H1 (cell line): ENCODE results near the gene STK33. TPM values are rescaled to one million over a fixed set of nuclear protein-coding genes. Genes with fewer than 3 reads are reported as not detected.

Experiments used
- CTCF ChIA-PET: fragments of 300-600 bp; sonication (Branson Sonifier 250); formaldehyde crosslinking; loops from one replicate; lab custom pipeline; 2021; ENCODE audit not compliant: partially characterized antibody; lab: Charles Lee
- POLR2A ChIA-PET: fragments of 300-600 bp; sonication (Branson Sonifier 250); formaldehyde crosslinking; loops from one replicate; lab custom pipeline; 2021; ENCODE audit warnings: inconsistent platforms; ENCODE audit not compliant: partially characterized antibody; lab: Charles Lee
- DNase-seq, 2 experiments: peaks; one replicate each; pipeline versions ENCODE4 v3.0.0 to v3.0.0-alpha.2; 2010 to 2022; ENCODE audit warnings: low spot score in 2 of 2, low read depth in 1 of 2, mixed read lengths in 1 of 2
- FAIRE-seq: peaks from 2 replicates; lab custom pipeline; 2011; peaks lifted over from hg19 to GRCh38; lab: Jason Lieb, UNC
- H2AFZ ChIP-seq: 2 replicates; pipeline ENCODE4 v1.8.1; 2012; ENCODE audit warnings: low read length, inconsistent platforms
- H2AK5ac ChIP-seq: 2 replicates; pipeline ENCODE4 v1.6.1; 2013; ENCODE audit warnings: low read depth, low read length
- H2BK120ac ChIP-seq: replicated peaks from 2 replicates; pipeline ENCODE3; 2013; ENCODE audit warnings: low read depth, low read length, inconsistent platforms
- H2BK12ac ChIP-seq: 2 replicates; pipeline ENCODE4 v1.6.1; 2013; ENCODE audit warnings: low read depth, low read length
- H2BK15ac ChIP-seq: 2 replicates; pipeline ENCODE4 v1.6.1; 2013; ENCODE audit warnings: low read length
- H2BK20ac ChIP-seq: 2 replicates; pipeline ENCODE4 v1.6.1; 2013; ENCODE audit warnings: low read length
- H2BK5ac ChIP-seq: 2 replicates; pipeline ENCODE4 v1.6.1; 2013; ENCODE audit warnings: low read depth, low read length
- H3K14ac ChIP-seq: 2 replicates; pipeline ENCODE4 v1.6.1; 2013; ENCODE audit warnings: inconsistent platforms; ENCODE audit not compliant: insufficient read length
- H3K18ac ChIP-seq: 2 replicates; pipeline ENCODE4 v1.6.1; 2013; ENCODE audit warnings: low read length; ENCODE audit errors: extremely low read depth
- H3K23ac ChIP-seq: 2 replicates; pipeline ENCODE4 v1.6.1; 2013; ENCODE audit warnings: inconsistent platforms; ENCODE audit not compliant: insufficient read length
- H3K23me2 ChIP-seq: 2 replicates; pipeline ENCODE4 v1.6.1; 2013; ENCODE audit warnings: low read depth, low read length
- H3K27ac ChIP-seq: 2 replicates; pipeline ENCODE4 v1.6.1; 2011; ENCODE audit warnings: low read depth, low read length, inconsistent platforms
- H3K27me3 ChIP-seq, 4 experiments: replicated peaks in 1 of 4; 1 replicate in 1 of 4; 2 replicates in 3 of 4; pipeline versions ENCODE4 v1.6.1 to v1.8.1; 2011 to 2013; ENCODE audit warnings: low read length in 3 of 4, mild to moderate bottlenecking in 3 of 4, inconsistent platforms in 2 of 4, mixed read lengths in 2 of 4, moderate library complexity in 1 of 4; ENCODE audit not compliant: control insufficient read depth in 3 of 4, insufficient read depth in 3 of 4; ENCODE audit errors: extremely low read depth in 1 of 4
- H3K36me3 ChIP-seq, 4 experiments: 2 replicates each; pipeline versions ENCODE4 v1.6.1 to v1.8.1; 2011 to 2013; ENCODE audit warnings: mild to moderate bottlenecking in 4 of 4, low read length in 3 of 4, moderate library complexity in 2 of 4, control low read depth in 1 of 4, inconsistent platforms in 1 of 4; ENCODE audit not compliant: insufficient read depth in 4 of 4, control insufficient read depth in 2 of 4
- H3K4ac ChIP-seq: replicated peaks from 2 replicates; pipeline ENCODE3; 2013; ENCODE audit warnings: low read length, low read depth, mixed read lengths, inconsistent platforms; ENCODE audit not compliant: insufficient read length
- H3K4me1 ChIP-seq, 4 experiments: replicated peaks in 1 of 4; 1 replicate in 1 of 4; 2 replicates in 3 of 4; pipeline versions ENCODE4 v1.6.1 to v1.8.1; 2011 to 2013; ENCODE audit warnings: low read length in 3 of 4, inconsistent platforms in 2 of 4, mixed read lengths in 1 of 4; ENCODE audit not compliant: insufficient read depth in 4 of 4, control insufficient read depth in 3 of 4
- H3K4me2 ChIP-seq, 2 experiments: 2 replicates each; pipeline versions ENCODE4 v1.6.1 to v1.8.1; 2011 to 2013; ENCODE audit warnings: low read depth in 2 of 2, low read length in 2 of 2, control low read depth in 1 of 2, inconsistent platforms in 1 of 2, mild to moderate bottlenecking in 1 of 2; ENCODE audit not compliant: insufficient read depth in 1 of 2
- H3K4me3 ChIP-seq, 4 experiments: fragments of 200-600, 300-600 bp in 1 of 4; sonication (generic), shearing (Covaris generic), sonication (Bioruptor Twin) in 1 of 4; 2 replicates each; pipeline versions ENCODE4 v1.5.1 to v1.8.1; 2011 to 2016; ENCODE audit warnings: low read length in 4 of 4, low read depth in 3 of 4, control low read depth in 2 of 4, inconsistent platforms in 2 of 4, mild to moderate bottlenecking in 2 of 4, mixed read lengths in 1 of 4, moderate library complexity in 1 of 4; ENCODE audit not compliant: insufficient read depth in 2 of 4; ENCODE audit errors: extremely low read depth in 1 of 4
- H3K56ac ChIP-seq: replicated peaks from 2 replicates; pipeline ENCODE3; 2013; ENCODE audit warnings: low read depth, mild to moderate bottlenecking, mixed read lengths, low read length, inconsistent platforms; ENCODE audit not compliant: insufficient read length
- H3K79me1 ChIP-seq: 2 replicates; pipeline ENCODE4 v1.6.1; 2013; ENCODE audit warnings: low read depth, low read length, control low read depth
- H3K79me2 ChIP-seq, 2 experiments: 2 replicates each; pipeline versions ENCODE4 v1.6.1 to v1.8.1; 2012 to 2013; ENCODE audit warnings: low read length in 2 of 2, mild to moderate bottlenecking in 2 of 2, inconsistent platforms in 1 of 2; ENCODE audit not compliant: insufficient read depth in 2 of 2, control insufficient read depth in 1 of 2
- H3K9ac ChIP-seq, 4 experiments: replicated peaks in 1 of 4; 1 replicate in 1 of 4; 2 replicates in 3 of 4; pipeline versions ENCODE4 v1.6.1 to v1.8.1; 2011 to 2013; ENCODE audit warnings: low read depth in 3 of 4, low read length in 3 of 4, control low read depth in 2 of 4, mild to moderate bottlenecking in 2 of 4, moderate library complexity in 2 of 4, inconsistent platforms in 1 of 4; ENCODE audit errors: extremely low read depth in 1 of 4
- H3K9me3 ChIP-seq, 2 experiments: 2 replicates each; pipeline versions ENCODE4 v1.6.1 to v1.8.1; 2012 to 2013; ENCODE audit warnings: mild to moderate bottlenecking in 2 of 2, moderate library complexity in 2 of 2, control low read depth in 1 of 2, inconsistent platforms in 1 of 2, low read depth in 1 of 2, low read length in 1 of 2, mixed read lengths in 1 of 2; ENCODE audit not compliant: insufficient read depth in 2 of 2
- H4K20me1 ChIP-seq, 2 experiments: replicated peaks in 1 of 2; 2 replicates each; pipeline versions ENCODE3 to v1.8.1; 2011 to 2013; ENCODE audit warnings: inconsistent platforms in 2 of 2, low read length in 2 of 2, mild to moderate bottlenecking in 1 of 2; ENCODE audit not compliant: insufficient read depth in 2 of 2, control insufficient read depth in 1 of 2
- H4K5ac ChIP-seq: 2 replicates; pipeline ENCODE4 v1.6.1; 2013; ENCODE audit warnings: low read length, low read depth, mixed read lengths, inconsistent platforms; ENCODE audit not compliant: insufficient read length
- H4K8ac ChIP-seq: 2 replicates; pipeline ENCODE4 v1.8.0; 2013; ENCODE audit warnings: mild to moderate bottlenecking, moderate library complexity, low read length, inconsistent platforms; ENCODE audit not compliant: insufficient read depth; ENCODE audit errors: extremely low read depth
- H4K91ac ChIP-seq: replicated peaks from 2 replicates; pipeline ENCODE3; 2013; ENCODE audit warnings: low read length, mixed read lengths, inconsistent platforms; ENCODE audit not compliant: insufficient read length
- CHD2 ChIP-seq: IDR thresholded peaks from 2 replicates; pipeline ENCODE4 v1.6.1; 2012; ENCODE audit warnings: low read length, improper control_type of control experiment
- POU5F1 ChIP-seq: IDR thresholded peaks from 2 replicates; pipeline ENCODE4 v1.6.1; 2011; ENCODE audit warnings: low read depth, mild to moderate bottlenecking, low read length, moderate library complexity
- RNF2 ChIP-seq: fragments of 200-900, 300-1000 bp; sonication (generic); IDR thresholded peaks from 2 replicates; pipeline ENCODE4 v1.7.1; 2016; ENCODE audit warnings: borderline replicate concordance, low read depth, mild to moderate bottlenecking, antibody characterized with exemption, low read length; ENCODE audit not compliant: poor library complexity, severe bottlenecking; ENCODE audit errors: missing control alignments
- SAP30 ChIP-seq: fragments of 300-600 bp; sonication (generic); IDR thresholded peaks from 2 replicates; pipeline ENCODE4 v1.7.1; 2012; ENCODE audit warnings: low read length, moderate library complexity, mild to moderate bottlenecking, inconsistent platforms; ENCODE audit not compliant: insufficient read depth, insufficient replicate concordance
- WGBS, 2 experiments: shearing (Covaris generic) in 1 of 2; methylation state at CpG; one replicate each; pipeline versions ENCODE4 v1.1.6 to v1.1.7; 2013 to 2015; ENCODE audit warnings: low lambda C conversion rate in 2 of 2, mixed read lengths in 2 of 2, inconsistent platforms in 1 of 2, low coverage in 1 of 2, missing lambda C conversion rate in 1 of 2; ENCODE audit not compliant: insufficient replicate concordance in 2 of 2, insufficient coverage in 1 of 2, insufficient read length in 1 of 2; ENCODE audit errors: extremely low coverage in 1 of 2, missing lambda C conversion rate in 1 of 2; 5-methylcytosine and 5-hydroxymethylcytosine counted together
- polyA plus RNA-seq, 7 experiments: library from polyadenylated mRNA; depleted of rRNA in 3 of 7; stranded (reverse) in 5 of 7; unstranded in 2 of 7; fragments of >200 nt in 5 of 7; fragments of 200-250 nt in 2 of 7; gene quantifications; 1 replicate in 5 of 7; 2 replicates in 1 of 7; 4 replicates in 1 of 7; pipeline versions ENCODE4 v1.2.1 to v1.2.3, GENCODE V29; 2011 to 2013; ENCODE audit warnings: missing spikeins in 2 of 7, mixed read lengths in 2 of 7
- total RNA-seq: library from RNA; stranded (reverse); fragmentation: NEBNext Ultra II Directional; extraction: Animal tissue kit (Norgen Biotek cat#: 25700); gene quantifications from 2 replicates; pipeline ENCODE4 v1.2.1, GENCODE V29; 2021

Gene STK33
- total and polyA plus RNA-seq, 2 of the 8 experiments (the other 6 are each of a cell fraction or from before 2014, with no cell fraction given): 8.8 to 25.1 TPM

DNA sequence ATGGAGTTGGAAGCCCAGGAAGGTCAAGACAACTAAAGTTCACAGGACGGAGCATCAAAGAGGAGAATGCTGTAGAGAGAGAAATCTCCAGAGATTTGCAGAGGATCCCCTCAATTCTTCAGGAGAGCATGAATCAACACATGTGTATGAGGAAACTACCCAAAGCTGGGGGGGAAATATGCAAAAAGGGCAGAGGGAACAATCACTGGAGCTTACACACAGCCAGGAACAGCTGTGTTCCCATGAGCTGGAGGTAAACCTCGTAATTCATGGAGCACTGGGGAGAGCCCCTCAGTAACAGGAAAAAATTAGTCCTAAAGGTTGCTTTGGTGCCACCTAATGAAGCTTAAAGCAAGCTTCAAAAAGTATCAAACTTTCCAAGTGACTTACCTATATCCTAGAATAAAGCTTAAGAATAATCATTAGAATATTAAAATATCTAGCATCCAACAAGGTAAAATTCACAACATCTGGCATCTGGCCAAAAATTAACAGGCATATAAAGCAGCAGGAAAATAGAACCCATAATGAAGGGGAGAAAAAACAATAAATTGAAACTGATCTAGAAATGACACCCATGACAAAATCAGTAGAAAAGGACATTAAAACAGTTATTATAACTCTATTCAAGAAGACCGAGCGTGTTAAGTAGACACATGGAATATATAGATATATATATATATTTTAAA, 134.2 kb downstream of the STK33 start:
- Histone ChIP-seq H2BK120ac (no peak overlapping the region), H2BK15ac (no peak overlapping the region), H3K36me3 (peaks cover 0 to 3% (median 0%) of the 10 kb centered on the region in 4 experiments; a peak in 1 of 8 replicates), H2BK20ac (no peak overlapping the region), H3K79me2 (no peaks in the 10 kb centered on the region), H3K9ac (no peak overlapping the region), H3K23me2 (no peaks in the 10 kb centered on the region), H3K4ac (no peak overlapping the region), H4K8ac (no peak overlapping the region), H4K20me1 (no peaks in the 10 kb centered on the region), H2AK5ac (no peak overlapping the region), H2AFZ (no peak overlapping the region), H3K9me3 (no peaks in the 10 kb centered on the region), H3K18ac (no peak overlapping the region), H3K27me3 (no peaks in the 10 kb centered on the region), H2BK12ac (no peak overlapping the region), H4K91ac (no peak overlapping the region), H3K4me1 (no peaks in the 10 kb centered on the region), H3K23ac (no peak overlapping the region), H3K4me2 (no peak overlapping the region), H4K5ac (no peak overlapping the region), H3K79me1 (no peaks in the 10 kb centered on the region), H3K56ac (no peak overlapping the region), H2BK5ac (no peak overlapping the region), H3K4me3 (no peak overlapping the region), H3K27ac (no peak overlapping the region), H3K14ac (no peak overlapping the region)
- ChIA-PET POLR2A (no interaction called here), CTCF (no interaction called here)
- WGBS, 2 experiments: 91% methylated on average over 4 of the region's 4 CpGs; no CpG with 5 or more reads in 1 of the 2 experiments
- DNase-seq: no peak
- no peak for FAIRE-seq
- TF ChIP-seq CHD2: no peak
- TF ChIP-seq SAP30: no peak
- TF ChIP-seq POU5F1: no peak
- TF ChIP-seq RNF2: no peak
